ENCODE measurements around the gene PRKAR2B.

Gene PRKAR2B

GRCh38 chr7:107170051-107170915 is 125.8 kb downstream of the PRKAR2B start:
- no peak for DNase-seq
- intact Hi-C loops (cut with DNase I) = loop anchor here (10.0 kb wide), 1 partner anchor 575 kb away; the partner anchor contains the start of gene CBLL1

- no peak for DNase-seq
- intact Hi-C loops (cut with DNase I) = loop anchor here (10.0 kb wide), 1 partner anchor 573 kb away; the partner anchor contains the start of gene CBLL1
These were observed 127.0 kb downstream of the PRKAR2B start for GRCh38 chr7:107171496-107171895.

GRCh38 chr7:107172276-107173032 is 127.9 kb downstream of the PRKAR2B start:
- intact Hi-C loops (cut with DNase I) = loop anchor here (10.0 kb wide), 1 partner anchor 572 kb away; the partner anchor contains the start of gene CBLL1
- DNase-seq = no peak

- DNase-seq = no peak
- intact Hi-C loops (cut with DNase I) = loop anchor here (10.0 kb wide), 1 partner anchor 572 kb away; the partner anchor contains the start of gene CBLL1
These were observed 128.7 kb downstream of the PRKAR2B start for GRCh38 chr7:107173191-107173590.

- DNase-seq = no peak
- intact Hi-C loops (cut with DNase I) = loop anchor here (10.0 kb wide), 1 partner anchor 571 kb away; the partner anchor contains the start of gene CBLL1
These were observed 129.3 kb downstream of the PRKAR2B start for GRCh38 chr7:107173691-107174406.

GRCh38 chr7:107179326-107180164 is 135.0 kb downstream of the PRKAR2B start:
- no peak for DNase-seq
- intact Hi-C loops (cut with DNase I) = loop anchor here (10.0 kb wide), 1 partner anchor 565 kb away; the partner anchor contains the start of gene CBLL1

GRCh38 chr7:107180378-107180777 is 135.9 kb downstream of the PRKAR2B start:
- intact Hi-C loops (cut with DNase I) = no loop called here
- no peak for DNase-seq

GRCh38 chr7:107181172-107181571 is 136.7 kb downstream of the PRKAR2B start:
- no peak for DNase-seq
- intact Hi-C loops (cut with DNase I) = no loop called here

GRCh38 chr7:107185716-107186115 is 141.2 kb downstream of the PRKAR2B start:
- intact Hi-C loops (cut with DNase I) = no loop called here
- DNase-seq = no peak

- no peak for DNase-seq
- intact Hi-C loops (cut with DNase I) = no loop called here
These were observed 141.7 kb downstream of the PRKAR2B start for GRCh38 chr7:107186240-107186639.

- intact Hi-C loops (cut with DNase I) = no loop called here
- DNase-seq = no peak
These were observed 143.3 kb downstream of the PRKAR2B start for GRCh38 chr7:107187774-107188173.

- no peak for DNase-seq
- intact Hi-C loops (cut with DNase I) = no loop called here
These were observed 145.6 kb downstream of the PRKAR2B start for GRCh38 chr7:107190090-107190489.

- DNase-seq = no peak
- intact Hi-C loops (cut with DNase I) = no loop called here
These were observed 149.5 kb downstream of the PRKAR2B start for GRCh38 chr7:107194052-107194451.

GRCh38 chr7:107196834-107197610 is 152.5 kb downstream of the PRKAR2B start:
- intact Hi-C loops (cut with DNase I) = no loop called here
- DNase-seq = no peak

GRCh38 chr7:107201795-107202450 is 157.4 kb downstream of the PRKAR2B start:
- intact Hi-C loops (cut with DNase I) = loop anchor here (2.0 kb wide), 1 partner anchor 361 kb away; the partner anchor contains the start of genes COG5 and DUS4L

GRCh38 chr7:107203607-107204006 is 159.1 kb downstream of the PRKAR2B start:
- no peak for DNase-seq
- intact Hi-C loops (cut with DNase I) = loop anchor here (2.0 kb wide), 1 partner anchor 359 kb away; the partner anchor contains the start of genes COG5 and DUS4L

More at GRCh38 chr7:107201795-107202450, 157.4 kb downstream of the PRKAR2B start:
- peak; percentile 17 to 91 (median 58) for DNase-seq

GRCh38 chr7:107206136-107206535 is 161.6 kb downstream of the PRKAR2B start:
- no peak for DNase-seq

GRCh38 chr7:107206706-107207105 is 162.2 kb downstream of the PRKAR2B start:
- intact Hi-C loops (cut with DNase I) = no loop called here
- DNase-seq = no peak

More at GRCh38 chr7:107206136-107206535, 161.6 kb downstream of the PRKAR2B start:
- intact Hi-C loops (cut with DNase I) = no loop called here

All from posterior cingulate gyrus (tissue), 11 donors.